ENCODE measurements around the gene RHBDF1.
"Not testable (repeated sequence)": the region's sequence is repeated elsewhere in the genome, so short reads cannot be mapped to it uniquely, and the experiment has no call there.

Gene RHBDF1

GRCh38 chr16:36336-36984 is 36.0 kb downstream of the RHBDF1 start:
- peak; percentile 46 for DNase-seq (ENCODE audit: low spot score)

GRCh38 chr16:35678-36305 is 36.6 kb downstream of the RHBDF1 start:
- peak; percentile 56 for DNase-seq (ENCODE audit: low spot score)

- peak; percentile 49 for DNase-seq (ENCODE audit: low spot score)
These were observed 37.3 kb downstream of the RHBDF1 start for GRCh38 chr16:35011-35677.

GRCh38 chr16:34648-34987 is 37.8 kb downstream of the RHBDF1 start:
- no peak for DNase-seq (ENCODE audit: low spot score)

GRCh38 chr16:33877-34647 is 38.4 kb downstream of the RHBDF1 start:
- DNase-seq (ENCODE audit: low spot score): peak; percentile 34

GRCh38 chr16:33154-33876 is 39.1 kb downstream of the RHBDF1 start:
- peak; percentile 25 for DNase-seq (ENCODE audit: low spot score)

- DNase-seq (ENCODE audit: low spot score): not testable (repeated sequence)
These were observed 41.8 kb downstream of the RHBDF1 start for GRCh38 chr16:30627-31026.

- not testable (repeated sequence) for DNase-seq (ENCODE audit: low spot score)
These were observed 46.5 kb downstream of the RHBDF1 start for GRCh38 chr16:25926-26348.

- DNase-seq (ENCODE audit: low spot score): not testable (repeated sequence)
These were observed 48.3 kb downstream of the RHBDF1 start for GRCh38 chr16:24151-24550.

GRCh38 chr16:20886-21285 is 51.5 kb downstream of the RHBDF1 start:
- DNase-seq (ENCODE audit: low spot score): not testable (repeated sequence)

- not testable (repeated sequence) for DNase-seq (ENCODE audit: low spot score)
These were observed 55.2 kb downstream of the RHBDF1 start for GRCh38 chr16:17062-17765.

GRCh38 chr16:10772-11171 is 61.7 kb downstream of the RHBDF1 start:
- not testable (repeated sequence) for DNase-seq (ENCODE audit: low spot score)

- DNase-seq (ENCODE audit: low spot score): peak; percentile 9
These were observed 62.3 kb downstream of the RHBDF1 start for GRCh38 chr16:9903-10665.
